HUES64 (cell line): ENCODE measurements around the gene ZNF438.
"Not testable (repeated sequence)": the region's sequence is repeated elsewhere in the genome, so short reads cannot be mapped to it uniquely, and the experiment has no call there.

Experiments
- H3K27ac ChIP-seq: 2 replicates; pipeline ENCODE4 v1.7.0; 2013; ENCODE audit warnings: low read depth, low read length, inconsistent platforms
- H3K27me3 ChIP-seq: 2 replicates; pipeline ENCODE4 v1.6.1; 2013; ENCODE audit warnings: mild to moderate bottlenecking, low read length; ENCODE audit not compliant: insufficient read depth
- H3K36me3 ChIP-seq: 2 replicates; pipeline ENCODE4 v1.6.1; 2013; ENCODE audit warnings: mild to moderate bottlenecking, low read length; ENCODE audit not compliant: insufficient read depth
- H3K4me1 ChIP-seq: 2 replicates; pipeline ENCODE4 v1.6.1; 2013; ENCODE audit warnings: mild to moderate bottlenecking, low read length, moderate library complexity; ENCODE audit not compliant: insufficient read depth
- H3K4me3 ChIP-seq: 2 replicates; pipeline ENCODE4 v1.5.1; 2013; ENCODE audit warnings: mild to moderate bottlenecking, low read length, moderate library complexity
- H3K9ac ChIP-seq: 2 replicates; pipeline ENCODE4 v1.6.1; 2013; ENCODE audit warnings: mild to moderate bottlenecking, low read depth, low read length
- H3K9me3 ChIP-seq: 2 replicates; pipeline ENCODE4 v1.6.1; 2013; ENCODE audit warnings: low read depth, low read length; ENCODE audit not compliant: insufficient read depth
- WGBS: fragments of 150-250, 120-280 bp; methylation state at CpG from one replicate; pipeline ENCODE4 v1.1.7; 2013; ENCODE audit warnings: missing lambda C conversion rate; 5-methylcytosine and 5-hydroxymethylcytosine counted together

ZNF438 gene

GRCh38 chr10:31041011-31041410 is 9.3 kb upstream of the ZNF438 start:
- H3K36me3 ChIP-seq, result no peaks in the 10 kb centered on the region
- H3K27ac ChIP-seq, result no peak overlapping the region
- no peak overlapping the region for H3K4me3 ChIP-seq
- 0 out of 2 replicates have a peak, but pooled peaks cover under 1% of the 10 kb centered on the region for H3K4me1 ChIP-seq
- no peak overlapping the region for H3K9ac ChIP-seq
- 88% methylated on average over 3 of the region's 3 CpGs for WGBS
- no peaks in the 10 kb centered on the region for H3K9me3 ChIP-seq
- no peaks in the 10 kb centered on the region for H3K27me3 ChIP-seq

- whole genome bisulfite sequencing, result 81% methylated on average over 2 of the region's 2 CpGs
- not testable (repeated sequence) for H3K9me3 ChIP-seq, H3K4me3 ChIP-seq, H3K27ac ChIP-seq, H3K36me3 ChIP-seq, H3K9ac ChIP-seq
- peaks cover 18% of the 10 kb centered on the region for H3K4me1 ChIP-seq
- H3K27me3 ChIP-seq, result peaks cover 12% of the 10 kb centered on the region
These were observed 7.3 kb upstream of the ZNF438 start for GRCh38 chr10:31039006-31039405.

GRCh38 chr10:31037749-31038148 is 6.1 kb upstream of the ZNF438 start:
- 97% methylated on average over 3 of the region's 3 CpGs for WGBS
- no peaks in the 10 kb centered on the region for H3K9me3 ChIP-seq
- peaks cover 13% of the 10 kb centered on the region for H3K27me3 ChIP-seq
- H3K27ac ChIP-seq, result no peak overlapping the region
- no peaks in the 10 kb centered on the region for H3K36me3 ChIP-seq
- H3K4me1 ChIP-seq, result peaks cover 18% of the 10 kb centered on the region
- H3K4me3 ChIP-seq, result no peak overlapping the region
- H3K9ac ChIP-seq, result no peak overlapping the region

- Histone ChIP-seq H3K36me3 (no peaks in the 10 kb centered on the region), H3K9ac (no peak overlapping the region), H3K4me3 (no peak overlapping the region), H3K9me3 (no peaks in the 10 kb centered on the region), H3K4me1 (peaks cover 18% of the 10 kb centered on the region), H3K27ac (peak overlapping the region; percentile 62; the same call in 1 of the 2 replicates), H3K27me3 (peaks cover 13% of the 10 kb centered on the region)
- WGBS, result 23% methylated on average over 4 of the region's 4 CpGs
These were observed 4.5 kb upstream of the ZNF438 start for GRCh38 chr10:31036209-31036608.

GRCh38 chr10:31035266-31035798 is 3.7 kb upstream of the ZNF438 start:
- Histone ChIP-seq H3K27me3 (peaks cover 21% of the 10 kb centered on the region), H3K36me3 (no peaks in the 10 kb centered on the region), H3K4me1 (peaks cover 26% of the 10 kb centered on the region), H3K9me3 (no peaks in the 10 kb centered on the region), H3K4me3 (no peak overlapping the region), H3K9ac (no peak overlapping the region), H3K27ac (no peak overlapping the region)
- WGBS, result no CpG with 5 or more reads among the region's 1 CpG

- 89% methylated on average over 2 of the region's 2 CpGs for WGBS
- no peak overlapping the region for H3K9ac ChIP-seq
- H3K36me3 ChIP-seq, result no peaks in the 10 kb centered on the region
- H3K27ac ChIP-seq, result no peak overlapping the region
- no peaks in the 10 kb centered on the region for H3K9me3 ChIP-seq
- no peak overlapping the region for H3K4me3 ChIP-seq
- peaks cover 36% of the 10 kb centered on the region for H3K4me1 ChIP-seq
- H3K27me3 ChIP-seq, result peaks cover 29% of the 10 kb centered on the region
These were observed 2.6 kb upstream of the ZNF438 start for GRCh38 chr10:31034098-31034909.

GRCh38 chr10:31033147-31033546 is 1.5 kb upstream of the ZNF438 start:
- Histone ChIP-seq H3K9ac (no peak overlapping the region), H3K4me1 (peaks cover 40% of the 10 kb centered on the region), H3K27me3 (peaks cover 31% of the 10 kb centered on the region), H3K36me3 (no peaks in the 10 kb centered on the region), H3K27ac (no peak overlapping the region), H3K9me3 (no peaks in the 10 kb centered on the region), H3K4me3 (no peak overlapping the region)
- over 99% methylated on average over 6 of the region's 6 CpGs for WGBS

GRCh38 chr10:31032258-31033132 is 830 bp upstream of the ZNF438 start:
- peaks cover 40% of the 10 kb centered on the region for H3K4me1 ChIP-seq

GRCh38 chr10:31031205-31031557 is 484 bp downstream of the ZNF438 start:
- Histone ChIP-seq H3K36me3 (no peaks in the 10 kb centered on the region), H3K4me1 (peaks cover 40% of the 10 kb centered on the region), H3K27ac (peak overlapping the region; percentile 98; the same call in 1 of the 2 replicates), H3K27me3 (peaks cover 32% of the 10 kb centered on the region), H3K4me3 (peak overlapping the region; percentile 82), H3K9me3 (no peaks in the 10 kb centered on the region), H3K9ac (peak overlapping the region; percentile 59)
- WGBS, result 16% methylated on average over 5 of the region's 5 CpGs

More at GRCh38 chr10:31032258-31033132, 830 bp upstream of the ZNF438 start:
- peak overlapping the region; percentile 98 for H3K27ac ChIP-seq
- 32% methylated on average over 51 of the region's 51 CpGs for WGBS
- peak overlapping the region; percentile 78 for H3K9ac ChIP-seq
- H3K4me3 ChIP-seq, result peak overlapping the region; percentile 82
- peaks cover 32% of the 10 kb centered on the region for H3K27me3 ChIP-seq
- H3K36me3 ChIP-seq, result no peaks in the 10 kb centered on the region
- H3K9me3 ChIP-seq, result no peaks in the 10 kb centered on the region

- Histone ChIP-seq H3K36me3 (no peaks in the 10 kb centered on the region), H3K4me3 (peak overlapping the region; percentile 82), H3K27ac (no peak overlapping the region; the same call in 1 of the 2 replicates), H3K4me1 (peaks cover 38% of the 10 kb centered on the region), H3K27me3 (peaks cover 32% of the 10 kb centered on the region), H3K9me3 (no peaks in the 10 kb centered on the region), H3K9ac (no peak overlapping the region)
- WGBS, result 93% methylated on average over 7 of the region's 8 CpGs
These were observed 865 bp downstream of the ZNF438 start for GRCh38 chr10:31030800-31031199.

- no peaks in the 10 kb centered on the region for H3K9me3 ChIP-seq
- H3K9ac ChIP-seq, result no peak overlapping the region
- 67% methylated on average over 8 of the region's 8 CpGs for WGBS
- H3K4me3 ChIP-seq, result no peak overlapping the region
- peaks cover 32% of the 10 kb centered on the region for H3K4me1 ChIP-seq
- no peak overlapping the region for H3K27ac ChIP-seq
- H3K36me3 ChIP-seq, result no peaks in the 10 kb centered on the region
- H3K27me3 ChIP-seq, result peaks cover 32% of the 10 kb centered on the region
These were observed 1.4 kb downstream of the ZNF438 start for GRCh38 chr10:31030260-31030659.
